ENCODE data around the gene ABCC4.
A peak's percentile ranks its signal among the peaks of the same experiment; 100 is the strongest.

ABCC4 gene

GRCh38 chr13:95035311-95036109 lies 265.7 kb downstream of the ABCC4 start:
- DNase-seq: no peak

- DNase-seq: no peak
Observed at GRCh38 chr13:95033890-95034289, 267.4 kb downstream of the ABCC4 start.

GRCh38 chr13:95032121-95032520 lies 269.1 kb downstream of the ABCC4 start:
- no peak for DNase-seq

DNA sequence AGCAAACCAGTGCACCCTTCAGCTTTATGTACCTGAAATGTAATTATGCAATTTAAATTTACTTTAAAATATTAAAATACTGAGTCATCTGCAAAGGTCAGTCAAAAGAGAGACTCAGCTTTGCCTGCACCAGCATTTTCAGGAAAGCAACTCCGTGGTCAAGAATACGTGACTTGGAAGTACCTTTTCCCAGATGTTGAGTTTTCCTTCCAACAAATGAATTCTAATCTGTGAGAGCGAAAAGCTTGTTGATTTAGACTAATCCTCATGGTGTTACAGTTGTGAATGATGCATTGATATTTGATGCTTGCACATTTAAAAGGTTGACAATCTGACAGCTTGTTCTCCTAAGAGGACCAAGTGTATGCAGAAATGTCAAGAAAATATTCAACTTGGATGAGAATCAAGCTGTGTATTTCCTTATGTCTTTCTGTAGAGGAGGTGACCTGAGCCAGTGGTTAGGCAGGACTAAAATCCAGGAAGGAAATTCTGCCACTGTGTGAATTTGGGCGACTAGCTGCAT lies 270.4 kb downstream of the ABCC4 start:
- no peak for DNase-seq

- no peak for DNase-seq
Observed at GRCh38 chr13:95027638-95028037, 273.6 kb downstream of the ABCC4 start.

- no peak for DNase-seq
Observed at GRCh38 chr13:95025116-95025515, 276.1 kb downstream of the ABCC4 start.

GRCh38 chr13:95023405-95023804 lies 277.8 kb downstream of the ABCC4 start:
- peak; percentile 29 for DNase-seq

- DNase-seq: no peak
Observed at GRCh38 chr13:95020298-95020987, 280.8 kb downstream of the ABCC4 start.

DNA sequence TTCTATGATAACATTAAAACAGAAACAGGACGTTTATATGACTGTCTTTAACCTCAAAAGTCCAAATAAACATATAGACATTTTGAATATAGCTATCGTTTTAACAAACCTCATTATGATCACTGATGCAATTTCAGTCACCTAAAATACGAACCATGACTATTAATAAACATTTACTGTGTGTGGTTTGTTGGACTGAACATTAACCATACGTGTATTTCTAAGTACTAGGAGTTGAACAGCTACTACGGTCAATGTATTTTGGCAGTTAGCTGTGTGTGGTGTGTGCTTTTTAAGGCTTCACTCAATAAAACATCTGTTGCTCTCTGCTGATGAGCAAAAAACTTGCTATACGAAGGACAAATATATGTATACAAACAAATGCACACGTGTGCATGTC lies 281.4 kb downstream of the ABCC4 start:
- no peak for DNase-seq

- DNase-seq: no peak
Observed at GRCh38 chr13:95007322-95007721, 293.9 kb downstream of the ABCC4 start.

GRCh38 chr13:95005300-95005699 lies 296.0 kb downstream of the ABCC4 start:
- no peak for DNase-seq

GRCh38 chr13:95003019-95003813 lies 298.0 kb downstream of the ABCC4 start:
- peak; percentile 97 for DNase-seq

DNA sequence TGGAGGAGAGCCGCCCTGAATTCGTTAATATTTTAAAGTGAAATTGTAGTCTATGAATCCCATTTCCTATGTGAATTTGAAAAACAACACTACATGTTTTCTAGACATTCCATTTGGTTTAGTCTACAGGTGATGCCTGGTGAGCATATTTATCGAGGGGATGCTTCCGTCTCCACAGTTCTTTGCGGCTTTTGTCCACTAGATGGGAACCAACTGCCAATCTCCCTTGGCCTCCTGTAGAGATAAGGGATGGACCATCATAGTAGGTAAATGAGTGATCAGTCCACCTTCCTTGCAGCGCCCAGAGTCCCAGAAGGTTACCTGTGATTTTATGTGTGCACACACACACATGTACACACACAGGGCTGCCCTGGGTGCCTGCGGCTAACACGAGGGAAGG lies 299.1 kb downstream of the ABCC4 start:
- DNase-seq: peak; percentile 35

DNA sequence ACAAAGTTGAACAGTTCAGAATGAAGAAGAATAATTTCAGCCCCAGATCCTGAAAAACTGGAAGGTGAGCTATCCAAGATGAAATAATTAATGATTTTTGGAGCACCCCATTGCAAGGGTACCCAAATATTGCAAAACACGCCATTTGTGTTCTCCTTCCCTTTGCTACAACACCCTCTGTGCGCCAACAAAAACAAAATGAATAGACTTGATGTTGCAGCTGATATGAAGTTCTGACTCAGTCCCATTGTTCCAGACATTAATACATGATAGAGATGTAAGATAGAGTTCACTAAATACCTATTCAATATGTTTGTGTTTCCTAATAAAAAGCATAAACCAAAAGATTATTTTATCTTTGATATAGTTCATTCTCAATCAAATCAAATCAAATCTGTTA lies 301.4 kb downstream of the ABCC4 start:
- DNase-seq: no peak

DNA sequence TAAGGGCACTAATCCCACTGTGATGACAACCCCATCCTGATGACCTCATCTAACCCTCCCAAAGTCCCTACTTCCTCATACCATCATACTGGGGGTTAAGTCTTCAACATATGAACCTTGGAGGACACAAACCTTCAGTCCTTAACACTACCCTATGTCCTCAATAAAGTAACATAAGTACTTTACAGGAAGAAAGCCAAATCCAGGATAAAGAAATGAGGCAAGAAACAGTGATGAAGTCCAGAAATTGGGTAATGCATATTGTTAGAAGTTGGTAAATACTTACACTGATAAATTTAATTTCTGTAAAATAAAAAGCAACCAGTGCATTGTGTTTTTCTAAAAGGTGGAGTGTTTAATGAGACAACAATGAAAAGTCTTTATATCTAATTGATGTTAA lies 304.1 kb downstream of the ABCC4 start:
- no peak for DNase-seq

DNA sequence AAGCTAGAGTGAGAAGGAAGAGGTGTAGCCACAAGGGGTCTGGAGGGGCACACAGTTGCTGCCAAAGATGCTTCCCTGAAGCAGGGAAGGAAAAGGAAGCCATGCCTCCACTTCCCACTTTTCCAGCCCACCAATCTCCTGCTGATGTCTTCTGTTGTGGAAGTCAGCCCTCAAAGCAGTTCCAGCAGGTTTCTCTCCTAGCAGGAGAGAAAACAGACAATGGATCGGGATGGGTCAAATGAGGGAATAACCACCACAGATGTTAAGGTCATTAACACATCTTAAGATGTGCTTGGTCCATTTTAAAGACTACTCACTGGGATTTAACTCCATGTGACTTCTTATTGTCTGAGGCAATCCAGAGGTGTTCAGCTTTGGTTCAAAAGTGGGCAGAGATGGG lies 304.8 kb downstream of the ABCC4 start:
- DNase-seq: no peak

GRCh38 chr13:94994506-94994905 lies 306.7 kb downstream of the ABCC4 start:
- no peak for DNase-seq

DNA sequence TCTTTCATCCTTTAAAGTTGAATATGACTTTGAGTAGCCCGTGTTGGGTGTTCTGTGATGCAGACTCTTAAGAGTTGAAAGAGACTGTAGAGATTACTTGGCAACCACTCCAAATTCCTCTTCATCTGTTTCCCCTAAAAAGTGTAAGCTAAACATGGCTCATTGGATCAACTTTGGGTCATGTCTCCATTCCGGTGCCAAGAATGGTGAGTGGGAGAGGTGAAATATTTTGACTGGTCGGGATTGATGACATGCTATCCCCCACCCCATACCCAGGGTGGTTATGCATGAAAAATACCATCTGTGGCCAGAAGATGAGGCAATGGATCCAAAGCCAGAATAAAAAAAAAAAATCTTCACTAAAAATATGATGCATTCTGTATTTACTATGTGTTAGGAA lies 307.6 kb downstream of the ABCC4 start:
- DNase-seq: no peak

DNA sequence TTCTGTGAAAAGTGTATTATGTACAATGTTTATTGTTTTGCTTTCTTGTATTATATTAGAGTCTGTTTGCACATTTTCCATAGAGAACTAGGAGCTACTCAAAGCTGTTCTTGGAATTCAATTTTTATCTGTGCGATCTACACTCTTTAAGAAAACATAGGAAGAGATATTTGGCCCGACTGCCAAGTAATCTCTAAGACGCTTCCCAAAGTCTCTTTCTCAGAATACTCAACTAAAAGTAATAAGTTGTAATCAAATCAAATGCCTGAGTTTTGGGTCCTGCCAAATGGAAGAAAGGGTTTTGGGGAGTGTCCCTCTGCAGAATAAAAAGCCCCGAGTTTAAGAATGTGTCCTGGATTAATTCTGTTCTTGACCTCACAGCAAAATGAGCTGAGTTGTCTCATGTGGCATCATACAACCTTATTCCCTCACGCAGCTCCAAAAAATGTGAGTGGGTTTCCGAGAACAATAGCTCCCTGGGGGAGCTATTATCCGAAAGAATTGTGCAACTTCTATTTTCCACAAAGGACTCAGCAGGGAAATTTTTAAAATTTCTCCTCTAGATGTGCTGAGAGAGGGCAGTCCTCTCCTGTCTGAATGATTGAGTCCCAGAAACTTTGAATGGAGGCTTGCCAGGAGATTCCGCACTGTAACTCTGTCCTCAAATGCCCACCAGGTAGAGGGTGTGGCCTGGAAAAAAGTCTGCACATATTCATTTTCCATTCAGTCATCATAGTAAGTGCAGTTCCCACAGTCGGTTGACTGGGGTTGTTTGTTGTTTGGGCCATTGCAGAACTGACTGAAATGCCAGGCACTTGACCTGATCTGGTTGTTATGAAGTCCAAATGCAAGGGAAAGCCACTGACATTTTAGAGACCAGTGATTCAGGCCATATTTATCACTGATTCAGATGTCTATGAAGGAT lies 309.0 kb downstream of the ABCC4 start:
- no peak for DNase-seq

- DNase-seq: no peak
Observed at GRCh38 chr13:94988654-94989053, 312.6 kb downstream of the ABCC4 start.

DNA sequence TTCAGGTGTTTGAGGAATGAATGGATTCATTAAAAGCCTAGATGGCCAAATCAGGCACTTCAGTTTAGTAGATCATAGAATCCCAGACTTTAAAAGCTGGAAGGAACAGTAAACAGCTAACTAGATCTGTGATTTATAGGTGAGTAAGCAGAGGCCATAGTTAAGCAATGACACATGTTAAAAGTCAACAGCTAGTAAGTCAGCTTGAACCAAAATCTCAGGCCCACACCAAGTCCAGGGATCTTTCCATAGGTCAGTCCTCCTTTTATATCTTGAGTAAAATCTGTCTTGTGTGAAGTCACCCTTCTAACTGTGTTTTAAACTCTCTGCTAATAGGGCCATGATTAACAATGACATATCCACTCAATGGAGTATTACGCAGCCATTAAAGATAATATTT lies 313.4 kb downstream of the ABCC4 start:
- no peak for DNase-seq

GRCh38 chr13:94987081-94987480 lies 314.2 kb downstream of the ABCC4 start:
- no peak for DNase-seq
